ENCODE results near the gene HADHA.

DNA sequence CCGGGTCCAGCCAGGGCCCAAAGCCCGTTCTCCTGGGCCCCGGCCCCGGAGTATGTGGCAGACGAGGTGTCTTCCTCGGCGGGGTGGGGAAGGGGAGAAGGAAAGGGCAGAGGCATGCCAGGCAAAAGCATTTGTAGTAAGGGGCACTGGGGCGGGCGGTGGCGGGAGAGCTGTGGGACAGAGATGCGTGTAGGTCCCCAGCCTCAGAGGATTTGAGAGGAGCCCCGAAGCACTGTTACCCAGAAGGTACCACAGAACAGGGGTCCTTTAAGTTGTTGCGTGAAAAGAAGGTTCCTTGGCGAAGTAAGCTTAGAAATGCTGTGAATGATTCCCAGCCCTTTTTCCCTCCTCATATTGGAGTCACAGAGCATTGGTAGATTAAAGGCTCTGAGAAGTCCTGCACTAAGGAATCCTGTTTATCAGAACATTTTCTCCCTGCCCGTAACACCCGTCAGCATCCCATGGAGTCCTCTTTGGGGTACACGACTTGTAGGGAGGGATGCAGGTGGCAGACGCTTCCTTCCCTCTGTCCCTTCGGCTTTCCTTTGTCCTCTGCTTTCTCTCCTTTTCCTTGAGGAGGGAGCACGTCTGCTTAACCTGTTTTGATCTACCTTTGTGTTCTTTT, 59.0 kb downstream of the HADHA start:
- TF ChIP-seq, protein P1, sequence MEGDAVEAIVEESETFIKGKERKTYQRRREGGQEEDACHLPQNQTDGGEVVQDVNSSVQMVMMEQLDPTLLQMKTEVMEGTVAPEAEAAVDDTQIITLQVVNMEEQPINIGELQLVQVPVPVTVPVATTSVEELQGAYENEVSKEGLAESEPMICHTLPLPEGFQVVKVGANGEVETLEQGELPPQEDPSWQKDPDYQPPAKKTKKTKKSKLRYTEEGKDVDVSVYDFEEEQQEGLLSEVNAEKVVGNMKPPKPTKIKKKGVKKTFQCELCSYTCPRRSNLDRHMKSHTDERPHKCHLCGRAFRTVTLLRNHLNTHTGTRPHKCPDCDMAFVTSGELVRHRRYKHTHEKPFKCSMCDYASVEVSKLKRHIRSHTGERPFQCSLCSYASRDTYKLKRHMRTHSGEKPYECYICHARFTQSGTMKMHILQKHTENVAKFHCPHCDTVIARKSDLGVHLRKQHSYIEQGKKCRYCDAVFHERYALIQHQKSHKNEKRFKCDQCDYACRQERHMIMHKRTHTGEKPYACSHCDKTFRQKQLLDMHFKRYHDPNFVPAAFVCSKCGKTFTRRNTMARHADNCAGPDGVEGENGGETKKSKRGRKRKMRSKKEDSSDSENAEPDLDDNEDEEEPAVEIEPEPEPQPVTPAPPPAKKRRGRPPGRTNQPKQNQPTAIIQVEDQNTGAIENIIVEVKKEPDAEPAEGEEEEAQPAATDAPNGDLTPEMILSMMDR (IDR thresholded peaks at IDR 0.05; ENCODE audit: low read depth, low read length): no peak
- no peak for TF ChIP-seq EZH2phosphoT487 (IDR thresholded peaks at IDR 0.05; ENCODE audit: low read depth)
